HepG2 (cell line): ENCODE data around the gene CCDC30. TPM values are rescaled to one million over a fixed set of nuclear protein-coding genes. Genes with fewer than 3 reads are reported as not detected.
A peak's percentile ranks its signal among the peaks of the same experiment; 100 is the strongest.

ENCODE experiments used
- ATF7-NPFF ChIP-seq: sonication (generic); formaldehyde crosslinking; IDR thresholded peaks from 2 replicates; pipeline ENCODE4 v1.8.1; 2023; ENCODE audit warnings: mild to moderate bottlenecking, low read depth, missing genetic modification reagents, moderate library complexity
- CBX2 ChIP-seq, 2 experiments: fragments of 200-600 bp in 1 of 2; sonication (generic); formaldehyde crosslinking in 1 of 2; IDR thresholded peaks; 2 replicates each; pipeline versions ENCODE4 v1.7.0 to v1.8.1; 2018 to 2022; ENCODE audit warnings: low read depth in 2 of 2, low read length in 1 of 2, mild to moderate bottlenecking in 1 of 2, missing genetic modification reagents in 1 of 2
- FOXC1 ChIP-seq: sonication (generic); formaldehyde crosslinking; IDR thresholded peaks from 2 replicates; pipeline ENCODE4 v1.8.0; 2022; ENCODE audit warnings: mild to moderate bottlenecking, missing genetic modification reagents, borderline replicate concordance
- GATAD1 ChIP-seq: IDR thresholded peaks from 2 replicates; pipeline ENCODE4 v1.6.1; 2016; ENCODE audit warnings: missing genetic modification reagents, missing compliant biosample characterization
- HMGA1 ChIP-seq: sonication (generic); formaldehyde crosslinking; conservative IDR thresholded peaks from 2 replicates; pipeline ENCODE4 v1.4.0; 2020; ENCODE audit warnings: missing genetic modification reagents
- HNRNPL ChIP-seq: fragments of 200-400 bp; formaldehyde crosslinking; IDR thresholded peaks from 2 replicates; pipeline ENCODE4 v1.6.1; 2017; ENCODE audit warnings: mild to moderate bottlenecking, low read depth, low read length
- PRDM10 ChIP-seq: sonication (generic); formaldehyde crosslinking; IDR thresholded peaks from 2 replicates; pipeline ENCODE4 v1.4.0; 2020; ENCODE audit warnings: low read depth, missing genetic modification reagents
- RARG ChIP-seq: sonication (generic); formaldehyde crosslinking; IDR thresholded peaks from 2 replicates; pipeline ENCODE4 v1.4.0; 2020; ENCODE audit warnings: low read depth, mild to moderate bottlenecking, missing genetic modification reagents
- RFX3 ChIP-seq: IDR thresholded peaks from 2 replicates; pipeline ENCODE4 v1.6.1; 2016; ENCODE audit warnings: missing biosample characterization, missing genetic modification reagents
- SIN3A ChIP-seq: IDR thresholded peaks from 2 replicates; pipeline ENCODE4 v1.6.1; 2011; ENCODE audit warnings: low read depth, mild to moderate bottlenecking, control low read depth, low read length, borderline replicate concordance
- SMARCE1 ChIP-seq: fragments of 450-650 bp; IDR thresholded peaks from 2 replicates; pipeline ENCODE4 v1.6.1; 2017; ENCODE audit warnings: borderline replicate concordance
- SNRNP70 ChIP-seq: fragments of 200-400 bp; formaldehyde crosslinking; IDR thresholded peaks from 2 replicates; pipeline ENCODE4 v1.6.1; 2017; ENCODE audit warnings: mild to moderate bottlenecking, low read depth, low read length, moderate library complexity
- TAF1 ChIP-seq: sonication (generic); formaldehyde crosslinking; IDR thresholded peaks from 2 replicates; pipeline ENCODE4 v1.4.0; 2020; ENCODE audit warnings: missing genetic modification reagents
- TGIF2 ChIP-seq: IDR thresholded peaks from 2 replicates; pipeline ENCODE4 v1.6.1; 2016; ENCODE audit warnings: control low read depth, missing compliant biosample characterization
- UBTF ChIP-seq: sonication (generic); formaldehyde crosslinking; IDR thresholded peaks from 2 replicates; pipeline ENCODE4 v1.4.0; 2020; ENCODE audit warnings: mild to moderate bottlenecking, missing genetic modification reagents
- ZBTB38 ChIP-seq: sonication (generic); formaldehyde crosslinking; IDR thresholded peaks from 2 replicates; pipeline ENCODE4 v1.5.1; 2020; ENCODE audit warnings: mild to moderate bottlenecking, missing genetic modification reagents
- ZNF235 ChIP-seq: sonication (generic); formaldehyde crosslinking; IDR thresholded peaks from 2 replicates; pipeline ENCODE4 v1.8.1; 2023; ENCODE audit warnings: mild to moderate bottlenecking, missing genetic modification reagents, borderline replicate concordance
- ZNF251 ChIP-seq: sonication (generic); formaldehyde crosslinking; IDR thresholded peaks from 2 replicates; pipeline ENCODE4 v1.9.0; 2021; ENCODE audit warnings: mild to moderate bottlenecking, missing genetic modification reagents
- ZNF703 ChIP-seq: sonication (generic); formaldehyde crosslinking; IDR thresholded peaks from 2 replicates; pipeline ENCODE4 v1.5.1; 2020; ENCODE audit warnings: missing genetic modification reagents, mild to moderate bottlenecking, moderate library complexity, borderline replicate concordance
- ZZZ3 ChIP-seq: sonication (generic); formaldehyde crosslinking; IDR thresholded peaks from 2 replicates; pipeline ENCODE4 v1.4.0; 2020; ENCODE audit warnings: missing genetic modification reagents, mild to moderate bottlenecking, borderline replicate concordance
- polyA plus RNA-seq, 8 experiments: library from polyadenylated mRNA; depleted of rRNA in 3 of 8; stranded (reverse) in 7 of 8; unstranded in 1 of 8; fragments of >200 nt; fragmentation: Illumina TruSeq in 4 of 8; extraction: Trizol in 4 of 8; gene quantifications; 2 replicates each; pipeline versions ENCODE4 v1.2.1 to v1.2.3, GENCODE V29; 2011 to 2016; ENCODE audit warnings: low read depth in 4 of 8, missing spikeins in 1 of 8, mixed read lengths in 1 of 8; ENCODE audit not compliant: insufficient read depth in 1 of 8
- total RNA-seq, 5 experiments: library from RNA; depleted of rRNA; stranded (reverse); fragments of >200 nt; fragmentation: Illumina TruSeq; extraction: Trizol; gene quantifications; 2 replicates each; pipeline ENCODE4 v1.2.3, GENCODE V29; 2016; ENCODE audit warnings: low read depth in 1 of 5
- TF ChIP-seq, protein P1 (sequence below): sonication (generic); formaldehyde crosslinking; IDR thresholded peaks from 2 replicates; pipeline ENCODE4 v1.9.0; 2022; ENCODE audit warnings: missing genetic modification reagents, mild to moderate bottlenecking, borderline replicate concordance

Gene CCDC30
- total and polyA plus RNA-seq, 2 of the 13 experiments (the other 11 are each of a cell fraction or from before 2014, with no cell fraction given), result 0.25 to 0.77 TPM

GRCh38 chr1:42462828-42463763 lies at the start of gene CCDC30 (continued):
- no peak for TF ChIP-seq ZBTB38
- no peak for TF ChIP-seq ZNF235 (CRISPR knock-in tag)
- no peak for TF ChIP-seq TAF1 (CRISPR knock-in tag)
- no peak for TF ChIP-seq FOXC1 (CRISPR knock-in tag)
- TF ChIP-seq PRDM10 (CRISPR knock-in tag), result no peak
- no peak for TF ChIP-seq HNRNPL
- TF ChIP-seq ATF7-NPFF, result no peak
- TF ChIP-seq SIN3A, result peak; percentile 99
- peak; percentile 95 for TF ChIP-seq RFX3 (CRISPR knock-in tag)
- peak; percentile 71 for TF ChIP-seq GATAD1
- TF ChIP-seq, protein P1, sequence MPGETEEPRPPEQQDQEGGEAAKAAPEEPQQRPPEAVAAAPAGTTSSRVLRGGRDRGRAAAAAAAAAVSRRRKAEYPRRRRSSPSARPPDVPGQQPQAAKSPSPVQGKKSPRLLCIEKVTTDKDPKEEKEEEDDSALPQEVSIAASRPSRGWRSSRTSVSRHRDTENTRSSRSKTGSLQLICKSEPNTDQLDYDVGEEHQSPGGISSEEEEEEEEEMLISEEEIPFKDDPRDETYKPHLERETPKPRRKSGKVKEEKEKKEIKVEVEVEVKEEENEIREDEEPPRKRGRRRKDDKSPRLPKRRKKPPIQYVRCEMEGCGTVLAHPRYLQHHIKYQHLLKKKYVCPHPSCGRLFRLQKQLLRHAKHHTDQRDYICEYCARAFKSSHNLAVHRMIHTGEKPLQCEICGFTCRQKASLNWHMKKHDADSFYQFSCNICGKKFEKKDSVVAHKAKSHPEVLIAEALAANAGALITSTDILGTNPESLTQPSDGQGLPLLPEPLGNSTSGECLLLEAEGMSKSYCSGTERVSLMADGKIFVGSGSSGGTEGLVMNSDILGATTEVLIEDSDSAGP (CRISPR knock-in tag), result peak; percentile 62; the same call in 1 of the 2 replicates
- no peak for TF ChIP-seq RARG
- TF ChIP-seq UBTF (CRISPR knock-in tag), result no peak
- TF ChIP-seq TGIF2 (CRISPR knock-in tag), result peak; percentile 53
- no peak for TF ChIP-seq SNRNP70
- TF ChIP-seq ZNF703 (CRISPR knock-in tag), result no peak
- TF ChIP-seq HMGA1 (CRISPR knock-in tag), result no peak
- no peak for TF ChIP-seq SMARCE1
- no peak for TF ChIP-seq ZNF251 (CRISPR knock-in tag)
- TF ChIP-seq ZZZ3, result no peak
- TF ChIP-seq CBX2 (IDR thresholded peaks at IDR 0.05; ENCODE audit: low read depth, low read length), result no peak
- no peak for TF ChIP-seq CBX2 (CRISPR knock-in tag; IDR thresholded peaks at IDR 0.05; ENCODE audit: low read depth)
